ENCODE measurements around the gene RBP5.

Gene RBP5, protein sequence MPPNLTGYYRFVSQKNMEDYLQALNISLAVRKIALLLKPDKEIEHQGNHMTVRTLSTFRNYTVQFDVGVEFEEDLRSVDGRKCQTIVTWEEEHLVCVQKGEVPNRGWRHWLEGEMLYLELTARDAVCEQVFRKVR

DNA sequence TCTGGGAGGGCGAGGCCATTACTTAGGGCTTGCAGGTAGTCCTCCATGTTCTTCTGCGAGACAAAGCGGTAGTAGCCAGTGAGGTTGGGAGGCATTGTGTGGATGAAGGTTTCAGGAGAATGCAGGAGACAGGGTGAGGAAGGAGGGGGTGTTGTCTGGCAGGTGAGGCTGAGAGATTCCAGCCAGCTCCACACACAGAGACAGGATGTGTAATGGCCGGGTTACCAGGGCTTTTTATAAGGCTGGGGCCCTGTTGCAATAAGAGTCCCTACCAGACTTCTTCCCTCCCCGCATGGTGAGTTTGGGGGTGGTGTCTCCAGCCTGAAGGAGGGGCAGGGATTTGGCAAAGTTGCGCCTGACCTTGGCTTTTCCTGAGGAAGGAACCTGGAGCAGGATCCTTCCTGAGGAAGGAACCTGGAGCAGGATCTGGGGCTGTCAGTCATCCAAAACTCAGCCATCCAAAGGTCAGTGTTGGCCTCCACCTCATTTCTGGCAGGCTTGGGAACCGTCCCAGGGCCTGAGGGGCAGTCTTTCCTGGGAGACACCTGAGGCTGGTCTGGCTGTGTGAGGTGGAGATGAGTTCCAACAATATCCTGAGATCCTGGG, at the start of gene RBP5:
RBP5 (minus strand) TSS at position 209 of the 606 bp plus-strand sequence; CDS start at position 95, 114 bp downstream.
- DNase-seq (ENCODE audit: low read depth in 2 of 3, low spot score in 1 of 3), result no peak

DNA sequence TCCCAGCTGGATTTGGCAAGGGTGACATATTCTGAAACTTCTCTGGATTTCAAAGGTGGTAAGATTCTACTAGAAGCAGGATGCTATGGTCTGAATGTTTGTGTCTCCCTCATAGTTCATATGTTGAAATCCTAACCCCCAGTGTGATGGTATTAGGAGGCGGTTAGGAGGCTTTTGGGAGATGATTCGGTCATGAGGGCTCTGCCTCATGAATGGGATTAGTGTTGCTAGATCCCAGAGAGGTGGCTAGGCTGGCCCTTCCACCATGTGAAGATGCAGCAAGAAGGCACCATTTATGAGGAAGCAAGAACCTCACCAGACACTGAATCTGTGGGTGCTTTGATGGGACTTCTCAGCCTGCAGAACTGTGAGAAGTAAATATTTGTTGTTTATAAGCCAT, 49.8 kb upstream of the RBP5 start:
- DNase-seq (ENCODE audit: low read depth in 2 of 3, low spot score in 1 of 3), result no peak

DNA sequence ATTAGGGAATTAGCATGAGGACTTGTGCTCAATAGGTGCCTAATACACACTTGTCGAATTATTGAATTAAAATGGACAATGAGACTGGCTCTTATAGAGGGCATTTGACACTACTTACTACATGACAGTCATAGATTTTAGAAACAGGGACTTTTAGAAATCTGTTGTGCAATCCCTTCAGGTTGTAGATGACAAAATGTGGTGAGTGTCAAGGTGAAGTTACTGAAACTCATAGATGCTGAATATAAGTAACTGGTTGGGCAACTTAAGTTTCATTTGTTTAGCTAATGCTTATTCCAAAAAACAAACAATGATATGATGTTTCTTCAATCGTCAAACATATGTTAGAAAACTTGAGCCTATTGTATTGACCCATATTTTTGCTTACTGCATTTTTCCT, 47.9 kb upstream of the RBP5 start:
- DNase-seq (ENCODE audit: low read depth in 2 of 3, low spot score in 1 of 3), result no peak

DNA sequence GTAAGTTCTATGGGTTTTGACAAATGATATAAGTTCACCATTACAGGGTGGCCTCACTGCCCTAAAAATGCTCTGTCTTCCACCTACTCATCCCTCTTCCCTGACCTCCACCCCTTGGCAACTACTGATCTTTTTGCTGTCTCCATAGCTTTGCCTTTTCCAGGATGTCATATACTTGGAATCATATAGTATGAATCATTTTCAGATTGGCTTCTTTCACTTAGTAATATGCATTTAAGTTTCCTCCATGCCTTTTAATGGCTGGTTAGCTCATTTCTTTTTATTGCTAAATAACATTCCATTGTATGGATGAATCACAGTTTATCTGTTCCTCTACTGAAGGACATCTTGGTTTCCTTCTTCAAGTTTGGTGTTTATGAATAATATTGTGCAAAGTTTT, 46.8 kb upstream of the RBP5 start:
- DNase-seq (ENCODE audit: low read depth in 2 of 3, low spot score in 1 of 3), result no peak

DNA sequence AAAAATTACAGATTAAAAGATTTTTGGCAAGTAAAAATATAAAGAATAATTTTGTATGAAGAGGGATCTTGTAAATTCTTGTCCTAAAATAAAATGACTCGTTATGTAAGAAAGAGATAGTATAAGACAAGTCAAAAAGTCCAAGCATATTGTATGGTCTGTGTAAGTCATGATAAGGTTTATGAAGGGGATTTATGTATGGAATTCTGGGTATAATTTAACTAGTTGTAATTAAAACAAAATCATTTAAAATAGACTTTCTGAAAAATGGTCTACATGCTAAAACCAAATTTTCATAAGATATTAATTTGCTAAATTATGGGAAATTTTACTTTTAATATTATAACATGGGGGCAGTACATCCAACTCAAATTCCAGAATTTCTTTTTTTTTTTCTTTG, 43.2 kb upstream of the RBP5 start:
- no peak for DNase-seq (ENCODE audit: low read depth in 2 of 3, low spot score in 1 of 3)

DNA sequence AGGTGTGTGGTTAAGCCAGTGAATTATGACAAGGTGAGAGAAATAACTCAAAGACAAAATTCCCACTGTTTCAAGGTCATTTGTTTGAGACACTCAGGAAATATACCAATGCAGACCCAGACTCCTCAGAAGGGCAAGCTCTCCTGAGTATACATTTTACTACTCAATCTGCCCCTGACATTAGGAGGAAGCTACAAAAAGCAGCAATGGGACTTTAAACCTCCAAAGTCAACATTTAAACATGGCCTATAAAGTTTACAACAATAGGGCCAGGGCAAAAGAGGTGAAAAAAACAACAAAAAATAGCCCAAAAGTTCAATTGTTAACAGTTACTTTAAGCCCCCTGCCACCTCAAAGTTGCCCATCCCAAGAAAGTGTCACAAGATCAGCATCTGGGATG, 41.3 kb upstream of the RBP5 start:
- no peak for DNase-seq (ENCODE audit: low read depth in 2 of 3, low spot score in 1 of 3)

DNA sequence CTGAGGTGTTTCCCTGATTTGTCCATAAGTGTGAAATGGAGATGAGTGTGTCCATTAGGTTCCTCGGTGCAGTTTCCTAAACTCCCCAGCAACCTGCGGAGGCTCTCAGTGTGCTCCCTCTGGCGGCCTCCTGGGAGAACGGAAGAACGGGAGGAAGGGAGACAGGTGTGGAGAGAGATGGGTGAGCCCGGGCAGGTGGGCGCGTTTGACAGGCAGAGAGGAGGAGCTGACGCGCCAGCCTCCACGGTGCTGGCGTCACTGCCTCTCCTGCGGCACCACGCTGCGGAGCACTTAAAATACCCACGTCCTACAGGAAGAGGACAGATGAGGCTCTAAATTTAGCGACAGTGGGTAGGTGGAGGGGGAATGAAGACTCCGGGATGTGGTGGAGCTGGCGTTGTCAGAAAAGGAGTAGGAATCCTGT, 34.0 kb upstream of the RBP5 start:
- peak in 2 of 3 donors; percentile 12 to 24 for DNase-seq (ENCODE audit: low read depth in 2 of 3, low spot score in 1 of 3)

DNA sequence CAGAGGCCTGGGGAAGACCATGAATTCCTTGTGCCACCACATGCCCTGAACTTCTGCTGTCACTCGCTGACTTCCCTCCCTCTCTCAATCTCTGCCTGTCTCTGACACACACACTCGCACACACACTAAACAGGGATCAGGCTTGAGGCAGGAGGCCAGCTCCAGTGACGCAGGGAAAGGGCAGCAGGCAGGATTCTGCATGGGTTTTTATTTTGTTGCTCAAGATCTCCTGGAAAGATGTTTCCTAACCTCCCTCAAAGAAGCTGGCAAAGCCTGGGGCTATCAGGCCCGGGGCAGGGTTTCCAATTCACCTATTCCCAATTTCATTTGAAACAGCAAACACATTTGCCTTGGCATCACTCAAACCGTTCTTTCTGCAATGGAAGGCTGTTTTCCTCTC, 33.1 kb upstream of the RBP5 start:
- DNase-seq (ENCODE audit: low read depth in 2 of 3, low spot score in 1 of 3), result no peak

DNA sequence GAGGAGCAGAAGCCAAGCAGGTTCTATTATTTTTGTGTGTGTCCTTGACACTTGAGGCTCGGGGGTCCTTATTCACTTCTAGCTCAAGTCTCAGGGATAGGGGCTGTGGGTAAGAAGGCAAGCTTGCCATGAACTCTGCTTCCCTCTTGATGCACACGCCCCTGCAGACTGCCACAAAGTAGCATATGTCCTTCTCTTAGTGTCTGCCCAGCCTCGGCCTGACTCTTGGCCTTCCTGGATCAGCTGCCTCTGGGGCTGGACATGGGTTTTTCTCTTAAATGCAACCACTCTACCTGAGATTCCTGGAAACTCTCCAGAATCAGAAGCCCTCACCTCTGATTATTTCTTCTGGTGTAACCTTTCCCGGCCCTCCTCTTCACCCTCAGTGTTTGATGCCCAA, 32.6 kb upstream of the RBP5 start:
- no peak for DNase-seq (ENCODE audit: low read depth in 2 of 3, low spot score in 1 of 3)

DNA sequence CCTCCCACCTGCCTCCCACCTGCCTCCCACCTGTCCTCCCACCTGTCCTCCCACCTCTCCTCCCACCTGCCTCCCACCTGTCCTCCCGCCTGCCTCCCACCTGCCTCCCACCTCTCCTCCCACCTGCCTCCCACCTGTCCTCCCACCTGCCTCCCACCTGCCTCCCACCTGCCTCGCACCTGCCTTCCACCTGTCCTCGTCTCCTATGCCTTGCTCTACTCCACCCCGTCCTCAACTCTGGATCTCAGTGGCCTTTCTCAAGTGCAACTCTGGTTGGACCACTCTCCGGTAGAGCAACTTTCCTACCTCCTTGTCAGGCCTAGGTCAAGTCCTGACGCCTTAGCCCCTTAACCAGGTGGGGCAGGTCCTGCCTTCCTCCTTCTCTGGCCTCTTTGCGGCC, 31.5 kb upstream of the RBP5 start:
- no peak for DNase-seq (ENCODE audit: low read depth in 2 of 3, low spot score in 1 of 3)

DNA sequence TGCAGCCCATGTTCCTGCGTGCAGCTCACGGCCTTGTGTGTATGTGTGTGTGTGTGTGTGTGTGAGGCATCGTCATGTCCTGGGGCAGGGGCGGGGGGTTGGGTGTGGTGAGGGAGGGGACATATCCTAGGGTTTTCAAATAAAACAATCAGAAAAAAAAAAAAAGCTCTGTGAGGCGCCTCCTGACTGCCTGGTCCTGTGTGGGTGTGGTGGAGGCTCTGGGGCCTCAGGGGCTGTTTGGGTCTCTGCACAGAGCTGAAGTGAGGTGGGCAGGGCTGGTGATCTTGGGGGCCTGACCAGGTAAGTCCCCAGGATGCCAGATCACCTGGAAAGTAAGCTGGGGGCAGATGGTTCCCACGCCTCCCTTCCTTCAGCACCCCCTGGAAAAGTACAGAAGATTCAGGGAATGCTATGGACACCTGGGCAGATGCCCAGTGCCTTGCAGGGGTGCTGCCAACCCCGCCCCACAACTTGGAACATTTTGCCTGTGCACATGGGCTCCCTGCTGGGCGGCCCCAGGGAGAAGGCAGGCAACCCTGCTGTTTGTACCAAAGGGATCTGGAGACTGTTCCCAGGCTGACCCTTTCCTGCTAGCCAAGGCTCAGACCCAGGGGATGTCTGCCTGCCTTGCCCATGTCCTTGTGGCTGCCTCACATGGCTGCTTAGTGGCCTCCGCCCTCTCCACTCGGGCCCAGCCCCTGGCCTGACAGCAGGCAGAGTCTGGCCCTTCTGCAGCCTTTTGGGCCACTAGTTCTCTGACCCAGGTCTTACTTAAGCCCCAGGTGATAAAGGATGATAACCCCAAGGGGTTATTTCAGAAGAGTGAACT, 30.3 kb upstream of the RBP5 start:
- DNase-seq (ENCODE audit: low read depth in 2 of 3, low spot score in 1 of 3), result no peak

DNA sequence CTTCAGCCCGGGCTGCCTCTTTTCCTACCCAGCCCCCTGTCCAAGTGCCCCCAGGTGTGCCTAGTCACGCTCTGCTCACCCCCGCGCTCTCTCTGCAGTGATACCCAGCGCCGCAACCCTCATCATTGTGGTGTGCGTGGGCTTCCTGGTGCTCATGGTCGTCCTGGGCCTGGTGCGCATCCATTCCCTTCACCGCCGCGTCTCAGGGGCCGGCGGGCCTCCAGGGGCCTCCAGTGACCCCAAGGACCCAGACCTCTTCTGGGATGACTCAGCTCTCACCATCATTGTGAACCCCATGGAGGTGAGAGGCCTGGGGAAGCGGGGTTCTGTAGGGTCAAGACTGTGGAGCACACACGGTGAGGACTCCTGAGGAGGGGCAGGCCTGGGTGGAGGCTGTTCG, 28.7 kb upstream of the RBP5 start:
- DNase-seq (ENCODE audit: low read depth in 2 of 3, low spot score in 1 of 3), result no peak

DNA sequence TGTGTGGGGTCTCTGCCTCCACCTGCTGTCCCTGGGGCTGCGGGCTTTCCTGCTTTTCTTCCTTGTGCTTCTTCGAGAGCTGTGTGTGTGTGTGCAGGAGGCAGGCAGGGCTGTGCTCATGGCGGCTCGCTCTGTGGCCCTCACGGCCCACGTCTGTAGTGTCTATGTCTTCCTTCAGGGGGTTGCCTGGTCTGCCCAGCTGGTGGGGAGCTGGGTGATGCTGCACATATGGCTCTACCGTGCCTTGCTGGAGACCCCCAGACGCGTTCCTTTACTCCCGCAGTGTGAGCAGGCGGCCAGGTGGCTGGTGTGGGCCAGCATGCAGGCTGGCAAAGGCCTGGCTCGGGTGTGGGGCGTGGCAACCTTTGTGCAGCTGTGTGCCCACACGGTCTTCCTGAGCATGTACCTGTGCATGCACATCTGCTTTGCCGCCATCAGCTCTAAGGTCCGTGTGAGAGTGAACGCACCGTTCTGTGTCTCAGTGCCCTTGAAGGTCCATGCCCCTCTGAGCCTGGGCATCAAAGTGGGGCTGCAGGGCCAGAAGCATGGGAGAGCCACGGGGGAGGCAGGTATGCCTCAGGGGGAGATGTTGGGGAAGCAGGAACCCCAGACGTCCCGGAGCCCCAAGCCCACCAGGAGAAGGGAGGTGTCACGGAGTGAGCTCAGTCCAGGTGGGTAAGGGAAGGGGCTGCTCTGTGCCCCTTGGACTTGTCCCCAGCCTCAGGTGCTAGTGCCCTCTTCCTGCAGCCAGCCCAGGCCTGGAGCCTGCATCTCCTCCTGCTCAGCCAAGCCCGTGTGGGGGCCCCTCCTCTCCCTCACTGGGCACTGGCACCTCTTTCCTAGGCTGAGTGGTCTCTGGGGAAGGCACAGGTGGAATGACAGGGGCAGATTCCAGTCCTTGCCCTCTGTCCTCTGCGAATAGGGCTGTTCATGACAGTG, 27.8 kb upstream of the RBP5 start:
- DNase-seq (ENCODE audit: low read depth in 2 of 3, low spot score in 1 of 3), result no peak

DNA sequence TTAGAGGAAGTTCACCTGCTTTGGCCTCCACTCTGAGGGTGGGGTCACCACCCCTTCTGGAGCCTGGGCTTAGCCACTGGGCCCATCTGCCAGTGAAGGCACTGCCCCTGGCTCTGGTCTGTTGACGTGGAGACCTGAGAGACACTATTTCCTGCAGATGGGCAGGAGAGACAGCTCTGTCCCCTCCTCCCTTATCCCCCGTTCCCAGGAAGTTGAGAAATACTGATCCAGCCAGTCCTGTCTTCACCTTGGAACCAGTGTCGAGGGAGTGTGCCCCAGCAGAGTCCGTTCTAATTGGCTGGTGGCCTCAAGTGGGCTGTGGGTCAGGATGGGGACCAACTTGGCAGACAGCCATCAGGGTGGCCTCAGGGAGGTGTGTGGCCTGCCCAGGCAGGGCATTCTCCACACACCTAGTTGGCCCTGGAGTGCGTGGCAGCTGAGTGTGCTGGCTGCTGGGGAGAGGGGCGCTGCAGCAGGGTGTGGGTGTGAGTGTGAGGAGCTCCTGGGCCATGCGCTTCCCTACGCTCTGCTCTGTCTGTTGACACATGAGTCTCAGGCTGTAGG, 26.9 kb upstream of the RBP5 start:
- DNase-seq (ENCODE audit: low read depth in 2 of 3, low spot score in 1 of 3), result no peak

DNA sequence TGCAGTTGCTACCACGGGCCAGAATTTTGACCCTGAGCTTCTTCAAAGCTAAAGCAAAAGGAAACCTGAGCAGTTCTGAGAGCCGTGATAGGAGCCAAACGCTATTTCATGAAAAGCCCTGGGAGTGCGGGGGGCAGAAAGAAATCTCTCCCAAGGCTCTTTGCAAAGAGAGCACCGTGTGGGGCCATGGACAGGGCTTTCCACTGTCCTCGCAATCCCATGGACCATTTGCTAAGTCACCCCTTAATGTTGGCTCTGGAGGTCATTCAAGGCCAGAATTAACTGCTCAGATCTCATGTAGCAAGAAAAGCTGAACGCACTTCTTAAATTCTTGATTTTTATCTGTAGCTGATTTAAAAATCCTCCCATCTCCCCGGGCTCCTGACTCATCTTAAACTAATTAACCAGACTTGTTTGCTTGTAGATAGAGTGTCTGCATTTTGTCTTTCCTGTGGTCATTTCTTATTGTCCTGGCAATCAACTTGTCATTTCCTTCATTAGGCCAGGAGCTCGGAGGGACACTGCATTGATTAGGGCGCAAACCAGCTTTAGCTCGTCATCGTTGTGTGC, 26.3 kb upstream of the RBP5 start:
- no peak for DNase-seq (ENCODE audit: low read depth in 2 of 3, low spot score in 1 of 3)

DNA sequence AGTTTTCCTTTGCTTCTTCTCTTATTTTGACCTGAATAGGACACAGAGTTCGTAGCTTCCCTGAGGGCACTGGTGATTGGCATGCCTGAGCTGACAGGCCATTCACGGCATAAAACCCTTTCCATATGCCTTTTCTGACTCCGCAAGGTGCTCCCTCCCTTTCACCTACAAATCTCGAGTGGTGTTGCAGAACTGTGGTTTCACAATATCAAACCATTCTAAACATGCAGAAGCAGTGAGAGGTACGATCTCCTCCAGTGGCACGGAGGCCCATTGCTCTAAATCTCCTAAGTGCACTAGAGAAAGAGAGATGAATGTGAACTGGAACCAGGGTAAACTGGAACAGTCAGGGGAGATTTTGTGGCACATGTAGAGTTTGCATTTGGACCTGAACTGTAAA, 25.4 kb upstream of the RBP5 start:
- DNase-seq (ENCODE audit: low read depth in 2 of 3, low spot score in 1 of 3), result no peak

DNA sequence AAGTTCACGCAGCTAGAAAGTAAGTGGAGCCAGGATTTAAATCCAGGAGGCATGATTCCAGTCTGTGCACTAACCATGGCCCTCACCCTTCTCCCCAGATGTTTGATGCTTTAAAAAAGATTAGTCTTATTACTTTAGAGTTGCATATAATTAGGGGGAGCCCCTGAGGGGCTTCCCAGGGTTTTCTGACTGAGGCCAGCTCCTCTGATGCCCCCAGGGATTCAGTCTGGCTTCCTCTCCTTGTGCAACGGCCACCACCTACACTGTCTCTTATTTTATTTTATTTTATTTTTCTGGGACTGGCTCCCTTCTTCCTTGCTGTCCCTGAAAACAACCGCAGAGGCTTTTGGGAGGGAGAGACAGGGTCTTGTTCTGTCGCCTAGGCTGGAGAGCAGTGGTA, 24.1 kb upstream of the RBP5 start:
- no peak for DNase-seq (ENCODE audit: low read depth in 2 of 3, low spot score in 1 of 3)

DNA sequence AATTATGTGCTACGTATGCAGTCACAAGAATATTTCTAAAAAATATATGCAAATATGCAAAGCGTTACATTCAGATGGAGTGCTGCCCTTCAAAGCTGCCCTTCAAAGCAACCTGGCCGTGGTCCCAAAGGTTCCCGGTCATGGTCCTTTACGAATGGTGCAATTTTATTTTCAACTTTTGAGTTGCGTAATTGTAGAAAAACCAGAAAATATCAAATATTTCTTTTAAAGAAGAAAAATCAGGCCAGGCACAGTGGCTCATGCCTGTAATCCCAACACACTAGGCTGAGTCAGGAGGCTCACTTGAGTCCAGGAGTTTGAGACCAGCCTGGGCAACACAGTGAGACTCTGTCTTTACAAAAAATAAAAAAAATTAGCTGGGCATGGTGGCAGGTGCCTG, 22.8 kb upstream of the RBP5 start:
- no peak for DNase-seq (ENCODE audit: low read depth in 2 of 3, low spot score in 1 of 3)

DNA sequence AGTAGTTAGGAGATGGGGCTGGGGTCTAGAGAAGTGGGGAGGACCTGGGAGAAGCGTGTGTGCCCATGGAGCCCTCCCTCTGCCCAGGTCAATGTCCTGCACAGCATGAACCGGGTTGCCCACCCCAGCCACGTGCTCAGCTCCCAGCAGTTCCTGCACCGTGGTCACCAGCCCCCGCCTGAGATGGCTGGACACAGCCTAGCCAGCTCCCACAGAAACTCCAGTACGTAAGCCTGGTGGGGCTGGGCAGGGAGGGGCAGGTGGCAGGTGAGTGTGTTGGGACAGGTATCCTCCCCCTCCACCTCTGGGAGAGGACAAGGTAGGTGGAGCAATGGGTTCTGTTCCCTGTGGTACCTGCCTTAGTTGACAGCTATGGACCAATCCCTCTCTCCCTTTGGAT, 22.2 kb upstream of the RBP5 start:
- DNase-seq (ENCODE audit: low read depth in 2 of 3, low spot score in 1 of 3), result no peak

DNA sequence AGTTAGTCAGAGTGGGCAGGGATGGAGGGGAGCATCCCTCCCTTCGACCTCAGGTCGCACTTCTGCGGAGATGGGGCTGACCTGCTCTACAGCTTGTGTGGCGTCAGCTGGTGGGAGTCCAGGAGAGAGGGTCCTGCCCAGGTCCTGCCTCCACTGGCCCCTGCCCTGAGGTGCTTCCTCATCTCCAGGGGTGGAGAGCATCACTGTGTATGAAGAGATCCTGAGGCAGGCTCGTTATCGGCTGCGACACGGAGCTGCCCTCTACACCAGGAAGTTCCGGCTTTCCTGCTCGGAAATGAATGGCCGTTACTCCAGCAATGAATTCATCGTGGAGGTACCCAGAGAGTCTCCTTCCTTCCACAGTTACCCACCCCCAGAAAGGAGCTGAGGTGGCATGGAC, 21.7 kb upstream of the RBP5 start:
- no peak for DNase-seq (ENCODE audit: low read depth in 2 of 3, low spot score in 1 of 3)

DNA sequence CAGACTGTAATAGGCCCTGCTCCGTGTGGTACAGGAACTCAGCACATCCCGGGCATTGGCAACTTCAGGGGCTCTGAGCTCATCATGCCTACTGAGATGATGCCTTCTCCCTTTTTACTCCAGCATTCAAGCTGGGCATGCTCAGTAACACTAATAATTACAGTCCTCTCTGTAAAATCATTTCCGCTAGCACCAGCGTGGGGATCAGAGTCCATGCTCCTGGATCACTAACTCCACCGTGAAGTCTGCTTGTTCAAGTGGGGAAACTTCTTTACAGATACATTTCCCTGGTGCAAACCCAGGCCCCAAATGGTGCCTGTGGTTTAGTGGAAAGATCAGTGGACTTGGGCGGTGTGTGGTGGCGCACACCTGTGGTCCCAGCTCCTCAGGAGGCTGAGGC, 18.2 kb upstream of the RBP5 start:
- DNase-seq (ENCODE audit: low read depth in 2 of 3, low spot score in 1 of 3), result no peak

All from stimulated activated CD4-positive, alpha-beta T cell treated with anti-CD3 and anti-CD28 coated beads, Interleukin-12 subunit alpha, Interleukin-12 subunit beta, amount 100 ng/mL, for 48 hours (primary cell).